ENCODE data around the gene TBCK.

The TBCK gene

DNA sequence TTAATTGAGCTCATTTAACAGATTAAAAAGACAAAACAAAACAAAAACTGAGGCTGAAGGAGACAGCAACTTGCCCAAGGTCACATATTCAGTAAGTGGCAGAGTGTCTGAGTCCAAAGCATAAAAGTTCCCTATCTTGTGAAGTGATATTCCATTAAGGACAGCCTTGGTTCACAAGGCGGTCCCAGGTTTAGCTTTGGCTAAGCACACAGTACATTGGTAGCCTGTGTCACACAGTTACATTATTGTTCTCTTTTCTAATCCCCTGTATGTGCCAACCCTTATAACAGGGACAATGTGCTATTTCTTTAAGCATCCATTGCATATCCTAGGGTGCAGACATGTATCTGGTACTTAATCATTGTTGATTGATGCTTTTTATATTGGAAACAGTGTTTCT, 280.8 kb downstream of the TBCK start:
- no peak for TF ChIP-seq NFIC (IDR thresholded peaks at IDR 0.05)
- no peak for TF ChIP-seq TAF1 (IDR thresholded peaks at IDR 0.05; ENCODE audit: low read depth)
- no peak for TF ChIP-seq EGR1 (IDR thresholded peaks at IDR 0.05)
- TF ChIP-seq, protein P1, sequence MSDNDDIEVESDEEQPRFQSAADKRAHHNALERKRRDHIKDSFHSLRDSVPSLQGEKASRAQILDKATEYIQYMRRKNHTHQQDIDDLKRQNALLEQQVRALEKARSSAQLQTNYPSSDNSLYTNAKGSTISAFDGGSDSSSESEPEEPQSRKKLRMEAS (IDR thresholded peaks at IDR 0.05), result no peak
- TF ChIP-seq FOXM1 (IDR thresholded peaks at IDR 0.05; ENCODE audit: borderline replicate concordance, low read depth), result no peak
- TF ChIP-seq, protein P2, sequence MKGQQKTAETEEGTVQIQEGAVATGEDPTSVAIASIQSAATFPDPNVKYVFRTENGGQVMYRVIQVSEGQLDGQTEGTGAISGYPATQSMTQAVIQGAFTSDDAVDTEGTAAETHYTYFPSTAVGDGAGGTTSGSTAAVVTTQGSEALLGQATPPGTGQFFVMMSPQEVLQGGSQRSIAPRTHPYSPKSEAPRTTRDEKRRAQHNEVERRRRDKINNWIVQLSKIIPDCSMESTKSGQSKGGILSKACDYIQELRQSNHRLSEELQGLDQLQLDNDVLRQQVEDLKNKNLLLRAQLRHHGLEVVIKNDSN (IDR thresholded peaks at IDR 0.05), result no peak
- no peak for TF ChIP-seq ZBTB7A (IDR thresholded peaks at IDR 0.05; ENCODE audit: low read depth)
- TF ChIP-seq TCF12 (IDR thresholded peaks at IDR 0.05; ENCODE audit: low read depth), result no peak
- TF ChIP-seq CEBPB (IDR thresholded peaks at IDR 0.05), result no peak
- TF ChIP-seq CREB1 (IDR thresholded peaks at IDR 0.05; ENCODE audit: low read depth), result no peak
- no peak for TF ChIP-seq TEAD4 (IDR thresholded peaks at IDR 0.05)
- no peak for TF ChIP-seq YY1 (IDR thresholded peaks at IDR 0.05; ENCODE audit: low read depth)
- TF ChIP-seq, protein P3, sequence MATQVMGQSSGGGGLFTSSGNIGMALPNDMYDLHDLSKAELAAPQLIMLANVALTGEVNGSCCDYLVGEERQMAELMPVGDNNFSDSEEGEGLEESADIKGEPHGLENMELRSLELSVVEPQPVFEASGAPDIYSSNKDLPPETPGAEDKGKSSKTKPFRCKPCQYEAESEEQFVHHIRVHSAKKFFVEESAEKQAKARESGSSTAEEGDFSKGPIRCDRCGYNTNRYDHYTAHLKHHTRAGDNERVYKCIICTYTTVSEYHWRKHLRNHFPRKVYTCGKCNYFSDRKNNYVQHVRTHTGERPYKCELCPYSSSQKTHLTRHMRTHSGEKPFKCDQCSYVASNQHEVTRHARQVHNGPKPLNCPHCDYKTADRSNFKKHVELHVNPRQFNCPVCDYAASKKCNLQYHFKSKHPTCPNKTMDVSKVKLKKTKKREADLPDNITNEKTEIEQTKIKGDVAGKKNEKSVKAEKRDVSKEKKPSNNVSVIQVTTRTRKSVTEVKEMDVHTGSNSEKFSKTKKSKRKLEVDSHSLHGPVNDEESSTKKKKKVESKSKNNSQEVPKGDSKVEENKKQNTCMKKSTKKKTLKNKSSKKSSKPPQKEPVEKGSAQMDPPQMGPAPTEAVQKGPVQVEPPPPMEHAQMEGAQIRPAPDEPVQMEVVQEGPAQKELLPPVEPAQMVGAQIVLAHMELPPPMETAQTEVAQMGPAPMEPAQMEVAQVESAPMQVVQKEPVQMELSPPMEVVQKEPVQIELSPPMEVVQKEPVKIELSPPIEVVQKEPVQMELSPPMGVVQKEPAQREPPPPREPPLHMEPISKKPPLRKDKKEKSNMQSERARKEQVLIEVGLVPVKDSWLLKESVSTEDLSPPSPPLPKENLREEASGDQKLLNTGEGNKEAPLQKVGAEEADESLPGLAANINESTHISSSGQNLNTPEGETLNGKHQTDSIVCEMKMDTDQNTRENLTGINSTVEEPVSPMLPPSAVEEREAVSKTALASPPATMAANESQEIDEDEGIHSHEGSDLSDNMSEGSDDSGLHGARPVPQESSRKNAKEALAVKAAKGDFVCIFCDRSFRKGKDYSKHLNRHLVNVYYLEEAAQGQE (IDR thresholded peaks at IDR 0.05; ENCODE audit: low read depth), result no peak
- no peak for TF ChIP-seq RAD21 (IDR thresholded peaks at IDR 0.05; ENCODE audit: low read depth)
- no peak for TF ChIP-seq EP300 (IDR thresholded peaks at IDR 0.05; ENCODE audit: borderline replicate concordance)

DNA sequence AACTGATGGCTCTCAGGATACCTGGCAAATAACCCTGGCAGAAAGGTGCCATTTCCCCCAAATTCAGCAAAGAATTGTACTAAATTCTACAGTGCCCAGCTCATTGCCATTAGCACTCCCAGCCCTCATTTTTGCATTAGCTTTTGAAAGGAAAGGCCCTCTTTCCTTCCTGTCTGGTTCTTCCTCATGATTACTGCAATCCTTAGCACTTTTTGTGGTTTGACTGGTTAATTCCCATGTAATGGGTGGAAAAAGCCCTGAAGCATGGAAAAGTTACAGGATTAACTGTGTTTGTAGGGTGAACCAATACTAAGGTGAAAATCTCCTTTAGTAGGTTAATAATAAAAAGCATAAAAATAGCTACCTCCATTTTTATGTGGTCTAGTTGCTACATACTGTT, 281.3 kb downstream of the TBCK start:
- no peak for TF ChIP-seq CREB1 (IDR thresholded peaks at IDR 0.05; ENCODE audit: low read depth)
- TF ChIP-seq NFIC (IDR thresholded peaks at IDR 0.05), result no peak
- no peak for TF ChIP-seq TAF1 (IDR thresholded peaks at IDR 0.05; ENCODE audit: low read depth)
- no peak for TF ChIP-seq TEAD4 (IDR thresholded peaks at IDR 0.05)
- no peak for TF ChIP-seq TCF12 (IDR thresholded peaks at IDR 0.05; ENCODE audit: low read depth)
- no peak for TF ChIP-seq EP300 (IDR thresholded peaks at IDR 0.05; ENCODE audit: borderline replicate concordance)
- TF ChIP-seq YY1 (IDR thresholded peaks at IDR 0.05; ENCODE audit: low read depth), result no peak
- TF ChIP-seq ZBTB7A (IDR thresholded peaks at IDR 0.05; ENCODE audit: low read depth), result no peak
- TF ChIP-seq FOXM1 (IDR thresholded peaks at IDR 0.05; ENCODE audit: borderline replicate concordance, low read depth), result no peak
- TF ChIP-seq, protein P2 (IDR thresholded peaks at IDR 0.05), result no peak
- TF ChIP-seq RAD21 (IDR thresholded peaks at IDR 0.05; ENCODE audit: low read depth), result no peak
- TF ChIP-seq, protein P1 (IDR thresholded peaks at IDR 0.05), result no peak
- TF ChIP-seq, protein P3 (IDR thresholded peaks at IDR 0.05; ENCODE audit: low read depth), result no peak
- no peak for TF ChIP-seq CEBPB (IDR thresholded peaks at IDR 0.05)
- no peak for TF ChIP-seq EGR1 (IDR thresholded peaks at IDR 0.05)

DNA sequence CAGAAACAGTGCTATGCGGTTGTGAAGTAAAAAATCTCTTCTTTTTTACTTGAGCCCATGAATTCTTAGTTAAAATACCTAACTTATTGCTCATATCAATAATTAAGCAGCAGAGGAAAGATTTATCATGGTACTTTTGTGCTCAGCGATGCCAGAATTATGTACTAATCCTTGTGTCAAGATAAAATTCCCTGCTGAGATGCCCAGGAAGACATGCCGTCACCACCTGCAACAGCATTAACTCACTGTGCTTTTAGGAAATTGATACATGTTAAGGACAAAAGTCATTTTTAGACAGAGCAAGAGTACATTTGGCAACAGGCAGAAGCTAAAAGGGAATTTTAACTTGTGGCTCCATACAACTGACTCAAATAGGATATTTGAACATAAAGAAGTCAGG, 281.8 kb downstream of the TBCK start:
- TF ChIP-seq, protein P2 (IDR thresholded peaks at IDR 0.05), result no peak
- TF ChIP-seq EP300 (IDR thresholded peaks at IDR 0.05; ENCODE audit: borderline replicate concordance) (no peak), NFIC (IDR thresholded peaks at IDR 0.05) (no peak), RAD21 (IDR thresholded peaks at IDR 0.05; ENCODE audit: low read depth) (no peak), YY1 (IDR thresholded peaks at IDR 0.05; ENCODE audit: low read depth) (no peak), TAF1 (IDR thresholded peaks at IDR 0.05; ENCODE audit: low read depth) (no peak), TCF12 (IDR thresholded peaks at IDR 0.05; ENCODE audit: low read depth) (no peak), ZBTB7A (IDR thresholded peaks at IDR 0.05; ENCODE audit: low read depth) (no peak), EGR1 (IDR thresholded peaks at IDR 0.05) (no peak), CEBPB (IDR thresholded peaks at IDR 0.05) (no peak), CREB1 (IDR thresholded peaks at IDR 0.05; ENCODE audit: low read depth) (no peak), TEAD4 (IDR thresholded peaks at IDR 0.05) (no peak), FOXM1 (IDR thresholded peaks at IDR 0.05; ENCODE audit: borderline replicate concordance, low read depth) (no peak)
- TF ChIP-seq, protein P1 (IDR thresholded peaks at IDR 0.05), result no peak
- TF ChIP-seq, protein P3 (IDR thresholded peaks at IDR 0.05; ENCODE audit: low read depth), result no peak

Data from Ishikawa (cell line).